ENCODE results near the gene EPAS1.

- TF ChIP-seq CTCF (IDR thresholded peaks at IDR 0.05): no peak
- no peak for TF ChIP-seq POLR2A (IDR thresholded peaks at IDR 0.05)
These were observed 31.6 kb downstream of the EPAS1 start for GRCh38 chr2:46328829-46329228.

Measured in thyroid gland (tissue), 4 donors.